Kidney tubule cell (primary cell): ENCODE data around the gene ANKH.

Experiments used
- DNase-seq: peaks from one replicate; pipeline ENCODE4 v3.0.0-alpha.2; 2018; ENCODE audit warnings: low spot score

ANKH gene

GRCh38 chr5:14664270-14665100 lies 207.1 kb downstream of the ANKH start, which contains the start of gene OTULIN:
Gene OTULIN, plus strand, starts transcription at chr5:14664718. Its CDS starts 108 bp downstream, at chr5:14664826.
- DNase-seq, result peak; percentile 94

- DNase-seq, result peak; percentile 42
Observed at GRCh38 chr5:14663734-14664269, 207.8 kb downstream of the ANKH start.

GRCh38 chr5:14662721-14663260 lies 208.8 kb downstream of the ANKH start:
- DNase-seq, result no peak

DNA sequence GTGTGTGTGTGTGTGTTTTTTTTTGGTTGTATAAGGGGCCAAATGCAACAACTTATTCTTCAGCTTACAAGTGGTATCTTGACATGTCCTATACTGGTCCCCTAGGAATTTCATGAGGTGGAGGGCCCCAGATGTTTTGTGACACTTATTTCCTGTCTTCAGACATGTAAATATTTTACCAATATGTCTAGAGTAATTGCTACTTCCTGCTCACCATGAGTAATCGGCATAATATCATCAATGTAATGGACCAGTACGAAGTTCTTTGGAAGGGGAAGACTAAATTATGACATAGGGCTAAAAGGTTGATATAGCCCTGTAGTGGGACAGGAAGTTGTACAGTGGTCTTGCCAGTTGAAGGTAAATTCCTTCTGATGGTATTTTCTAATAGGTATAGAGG lies 210.7 kb downstream of the ANKH start:
- peak; percentile 48 for DNase-seq

- peak; percentile 54 for DNase-seq
Observed at GRCh38 chr5:14659821-14660607, 211.6 kb downstream of the ANKH start.

DNA sequence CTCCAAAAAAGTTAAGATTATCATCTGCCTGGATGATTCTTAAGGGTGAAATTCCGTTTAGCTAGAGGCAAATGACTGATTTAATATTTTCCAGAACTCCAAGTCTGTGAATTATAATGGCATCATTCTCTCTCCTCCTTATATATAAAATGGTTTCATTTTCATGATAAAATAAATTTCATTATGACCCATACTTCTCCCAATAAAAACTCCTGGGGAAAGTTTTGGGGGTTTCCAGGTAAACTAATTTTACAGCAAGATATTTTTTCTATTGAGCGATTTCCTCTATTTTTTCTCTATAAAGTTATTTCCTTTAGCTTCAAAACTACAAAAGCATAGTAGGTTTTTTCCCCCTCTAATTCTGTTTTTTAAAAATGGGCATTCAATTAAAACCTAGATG lies 214.7 kb downstream of the ANKH start:
- DNase-seq, result no peak

DNA sequence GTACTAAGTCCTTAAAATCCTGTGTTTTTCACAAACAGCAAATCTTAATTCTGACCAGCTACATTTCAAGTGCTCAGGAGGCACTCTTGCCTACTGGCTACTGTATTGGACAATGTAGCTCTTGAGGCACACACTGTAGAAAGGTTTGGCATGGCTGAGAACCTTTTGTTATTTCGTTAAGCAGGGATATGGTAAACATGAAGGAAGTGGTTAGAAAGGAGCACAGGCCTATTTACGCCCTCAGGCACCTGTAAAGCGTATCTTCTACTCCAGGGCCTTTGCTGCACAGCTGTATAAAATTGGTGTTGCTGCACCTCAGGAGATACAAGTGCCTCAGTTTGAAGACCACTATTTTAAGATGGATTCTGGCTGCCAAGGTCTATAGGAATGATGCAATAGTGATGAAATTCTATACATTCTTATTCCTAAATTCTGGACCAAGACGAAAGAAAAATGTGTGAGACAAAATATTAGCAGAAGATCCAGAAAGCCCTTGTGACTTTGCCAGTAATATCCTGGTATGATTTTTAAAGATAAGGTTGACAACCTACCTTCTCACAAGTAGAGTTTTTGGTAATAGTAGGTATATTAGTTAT lies 216.3 kb downstream of the ANKH start:
- no peak for DNase-seq
